ENCODE data around the gene ZMYM2.

ZMYM2 gene

GRCh38 chr13:20109037-20109436, 150.5 kb downstream of the ZMYM2 start:
- DNase-seq: no peak

GRCh38 chr13:20114066-20114610, 155.6 kb downstream of the ZMYM2 start:
- DNase-seq: no peak

- DNase-seq: no peak
These were observed 157.7 kb downstream of the ZMYM2 start for GRCh38 chr13:20116213-20116612.

- no peak for DNase-seq
These were observed 160.0 kb downstream of the ZMYM2 start for GRCh38 chr13:20118268-20119140.

- DNase-seq: no peak
These were observed 161.4 kb downstream of the ZMYM2 start for GRCh38 chr13:20119960-20120359.

- DNase-seq: no peak
These were observed 162.6 kb downstream of the ZMYM2 start for GRCh38 chr13:20121159-20121525.

- no peak for DNase-seq
These were observed 165.8 kb downstream of the ZMYM2 start for GRCh38 chr13:20124303-20124702.

GRCh38 chr13:20125129-20125782, 166.7 kb downstream of the ZMYM2 start:
- no peak for DNase-seq

- DNase-seq: no peak
These were observed 167.2 kb downstream of the ZMYM2 start for GRCh38 chr13:20125783-20126165.

GRCh38 chr13:20126541-20127261, 168.2 kb downstream of the ZMYM2 start:
- DNase-seq: no peak

- no peak for DNase-seq
These were observed 168.7 kb downstream of the ZMYM2 start for GRCh38 chr13:20127262-20127561.

GRCh38 chr13:20127562-20128458, 169.3 kb downstream of the ZMYM2 start:
- DNase-seq: no peak

- no peak for DNase-seq
These were observed 170.0 kb downstream of the ZMYM2 start for GRCh38 chr13:20128459-20128931.

- DNase-seq: no peak
These were observed 170.5 kb downstream of the ZMYM2 start for GRCh38 chr13:20129076-20129475.

- DNase-seq: no peak
These were observed 171.5 kb downstream of the ZMYM2 start for GRCh38 chr13:20130012-20130411.

GRCh38 chr13:20130652-20131051, 172.1 kb downstream of the ZMYM2 start:
- no peak for DNase-seq

- no peak for DNase-seq
These were observed 172.7 kb downstream of the ZMYM2 start for GRCh38 chr13:20131057-20131832.

GRCh38 chr13:20132052-20132634, 173.6 kb downstream of the ZMYM2 start:
- no peak for DNase-seq

- DNase-seq: no peak
These were observed 176.2 kb downstream of the ZMYM2 start for GRCh38 chr13:20134732-20135131.

GRCh38 chr13:20136781-20137703, 178.5 kb downstream of the ZMYM2 start:
- DNase-seq: no peak

Measured in NCI-H2029 (cell line).